H1 (cell line): Measurements from ENCODE around the gene OXNAD1. TPM values are rescaled to one million over a fixed set of nuclear protein-coding genes. Genes with fewer than 3 reads are reported as not detected.

Source experiments
- CTCF ChIA-PET: fragments of 300-600 bp; sonication (Branson Sonifier 250); formaldehyde crosslinking; loops from one replicate; lab custom pipeline; 2021; ENCODE audit not compliant: partially characterized antibody; lab: Charles Lee
- POLR2A ChIA-PET: fragments of 300-600 bp; sonication (Branson Sonifier 250); formaldehyde crosslinking; loops from one replicate; lab custom pipeline; 2021; ENCODE audit warnings: inconsistent platforms; ENCODE audit not compliant: partially characterized antibody; lab: Charles Lee
- DNase-seq, 2 experiments: peaks; one replicate each; pipeline versions ENCODE4 v3.0.0 to v3.0.0-alpha.2; 2010 to 2022; ENCODE audit warnings: low spot score in 2 of 2, low read depth in 1 of 2, mixed read lengths in 1 of 2
- FAIRE-seq: peaks from 2 replicates; lab custom pipeline; 2011; peaks lifted over from hg19 to GRCh38; lab: Jason Lieb, UNC
- H2AFZ ChIP-seq: 2 replicates; pipeline ENCODE4 v1.8.1; 2012; ENCODE audit warnings: low read length, inconsistent platforms
- H2AK5ac ChIP-seq: 2 replicates; pipeline ENCODE4 v1.6.1; 2013; ENCODE audit warnings: low read depth, low read length
- H2BK120ac ChIP-seq: replicated peaks from 2 replicates; pipeline ENCODE3; 2013; ENCODE audit warnings: low read depth, low read length, inconsistent platforms
- H2BK12ac ChIP-seq: 2 replicates; pipeline ENCODE4 v1.6.1; 2013; ENCODE audit warnings: low read depth, low read length
- H2BK15ac ChIP-seq: 2 replicates; pipeline ENCODE4 v1.6.1; 2013; ENCODE audit warnings: low read length
- H2BK20ac ChIP-seq: 2 replicates; pipeline ENCODE4 v1.6.1; 2013; ENCODE audit warnings: low read length
- H2BK5ac ChIP-seq: 2 replicates; pipeline ENCODE4 v1.6.1; 2013; ENCODE audit warnings: low read depth, low read length
- H3K14ac ChIP-seq: 2 replicates; pipeline ENCODE4 v1.6.1; 2013; ENCODE audit warnings: inconsistent platforms; ENCODE audit not compliant: insufficient read length
- H3K18ac ChIP-seq: 2 replicates; pipeline ENCODE4 v1.6.1; 2013; ENCODE audit warnings: low read length; ENCODE audit errors: extremely low read depth
- H3K23ac ChIP-seq: 2 replicates; pipeline ENCODE4 v1.6.1; 2013; ENCODE audit warnings: inconsistent platforms; ENCODE audit not compliant: insufficient read length
- H3K23me2 ChIP-seq: 2 replicates; pipeline ENCODE4 v1.6.1; 2013; ENCODE audit warnings: low read depth, low read length
- H3K27ac ChIP-seq: 2 replicates; pipeline ENCODE4 v1.6.1; 2011; ENCODE audit warnings: low read depth, low read length, inconsistent platforms
- H3K27me3 ChIP-seq, 4 experiments: replicated peaks in 1 of 4; 1 replicate in 1 of 4; 2 replicates in 3 of 4; pipeline versions ENCODE4 v1.6.1 to v1.8.1; 2011 to 2013; ENCODE audit warnings: low read length in 3 of 4, mild to moderate bottlenecking in 3 of 4, inconsistent platforms in 2 of 4, mixed read lengths in 2 of 4, moderate library complexity in 1 of 4; ENCODE audit not compliant: control insufficient read depth in 3 of 4, insufficient read depth in 3 of 4; ENCODE audit errors: extremely low read depth in 1 of 4
- H3K36me3 ChIP-seq, 4 experiments: 2 replicates each; pipeline versions ENCODE4 v1.6.1 to v1.8.1; 2011 to 2013; ENCODE audit warnings: mild to moderate bottlenecking in 4 of 4, low read length in 3 of 4, moderate library complexity in 2 of 4, control low read depth in 1 of 4, inconsistent platforms in 1 of 4; ENCODE audit not compliant: insufficient read depth in 4 of 4, control insufficient read depth in 2 of 4
- H3K4ac ChIP-seq: replicated peaks from 2 replicates; pipeline ENCODE3; 2013; ENCODE audit warnings: low read length, low read depth, mixed read lengths, inconsistent platforms; ENCODE audit not compliant: insufficient read length
- H3K4me1 ChIP-seq, 4 experiments: replicated peaks in 1 of 4; 1 replicate in 1 of 4; 2 replicates in 3 of 4; pipeline versions ENCODE4 v1.6.1 to v1.8.1; 2011 to 2013; ENCODE audit warnings: low read length in 3 of 4, inconsistent platforms in 2 of 4, mixed read lengths in 1 of 4; ENCODE audit not compliant: insufficient read depth in 4 of 4, control insufficient read depth in 3 of 4
- H3K4me2 ChIP-seq, 2 experiments: 2 replicates each; pipeline versions ENCODE4 v1.6.1 to v1.8.1; 2011 to 2013; ENCODE audit warnings: low read depth in 2 of 2, low read length in 2 of 2, control low read depth in 1 of 2, inconsistent platforms in 1 of 2, mild to moderate bottlenecking in 1 of 2; ENCODE audit not compliant: insufficient read depth in 1 of 2
- H3K4me3 ChIP-seq, 4 experiments: fragments of 200-600, 300-600 bp in 1 of 4; sonication (generic), shearing (Covaris generic), sonication (Bioruptor Twin) in 1 of 4; 2 replicates each; pipeline versions ENCODE4 v1.5.1 to v1.8.1; 2011 to 2016; ENCODE audit warnings: low read length in 4 of 4, low read depth in 3 of 4, control low read depth in 2 of 4, inconsistent platforms in 2 of 4, mild to moderate bottlenecking in 2 of 4, mixed read lengths in 1 of 4, moderate library complexity in 1 of 4; ENCODE audit not compliant: insufficient read depth in 2 of 4; ENCODE audit errors: extremely low read depth in 1 of 4
- H3K56ac ChIP-seq: replicated peaks from 2 replicates; pipeline ENCODE3; 2013; ENCODE audit warnings: low read depth, mild to moderate bottlenecking, mixed read lengths, low read length, inconsistent platforms; ENCODE audit not compliant: insufficient read length
- H3K79me1 ChIP-seq: 2 replicates; pipeline ENCODE4 v1.6.1; 2013; ENCODE audit warnings: low read depth, low read length, control low read depth
- H3K79me2 ChIP-seq, 2 experiments: 2 replicates each; pipeline versions ENCODE4 v1.6.1 to v1.8.1; 2012 to 2013; ENCODE audit warnings: low read length in 2 of 2, mild to moderate bottlenecking in 2 of 2, inconsistent platforms in 1 of 2; ENCODE audit not compliant: insufficient read depth in 2 of 2, control insufficient read depth in 1 of 2
- H3K9ac ChIP-seq, 4 experiments: replicated peaks in 1 of 4; 1 replicate in 1 of 4; 2 replicates in 3 of 4; pipeline versions ENCODE4 v1.6.1 to v1.8.1; 2011 to 2013; ENCODE audit warnings: low read depth in 3 of 4, low read length in 3 of 4, control low read depth in 2 of 4, mild to moderate bottlenecking in 2 of 4, moderate library complexity in 2 of 4, inconsistent platforms in 1 of 4; ENCODE audit errors: extremely low read depth in 1 of 4
- H3K9me3 ChIP-seq, 2 experiments: 2 replicates each; pipeline versions ENCODE4 v1.6.1 to v1.8.1; 2012 to 2013; ENCODE audit warnings: mild to moderate bottlenecking in 2 of 2, moderate library complexity in 2 of 2, control low read depth in 1 of 2, inconsistent platforms in 1 of 2, low read depth in 1 of 2, low read length in 1 of 2, mixed read lengths in 1 of 2; ENCODE audit not compliant: insufficient read depth in 2 of 2
- H4K20me1 ChIP-seq, 2 experiments: replicated peaks in 1 of 2; 2 replicates each; pipeline versions ENCODE3 to v1.8.1; 2011 to 2013; ENCODE audit warnings: inconsistent platforms in 2 of 2, low read length in 2 of 2, mild to moderate bottlenecking in 1 of 2; ENCODE audit not compliant: insufficient read depth in 2 of 2, control insufficient read depth in 1 of 2
- H4K5ac ChIP-seq: 2 replicates; pipeline ENCODE4 v1.6.1; 2013; ENCODE audit warnings: low read length, low read depth, mixed read lengths, inconsistent platforms; ENCODE audit not compliant: insufficient read length
- H4K8ac ChIP-seq: 2 replicates; pipeline ENCODE4 v1.8.0; 2013; ENCODE audit warnings: mild to moderate bottlenecking, moderate library complexity, low read length, inconsistent platforms; ENCODE audit not compliant: insufficient read depth; ENCODE audit errors: extremely low read depth
- H4K91ac ChIP-seq: replicated peaks from 2 replicates; pipeline ENCODE3; 2013; ENCODE audit warnings: low read length, mixed read lengths, inconsistent platforms; ENCODE audit not compliant: insufficient read length
- CHD2 ChIP-seq: IDR thresholded peaks from 2 replicates; pipeline ENCODE4 v1.6.1; 2012; ENCODE audit warnings: low read length, improper control_type of control experiment
- JUND ChIP-seq: IDR thresholded peaks from 2 replicates; pipeline ENCODE4 v1.6.1; 2011; ENCODE audit warnings: mild to moderate bottlenecking, improper control_type of control experiment, low read length
- NRF1 ChIP-seq: IDR thresholded peaks from 2 replicates; pipeline ENCODE4 v1.6.1; 2011; ENCODE audit warnings: mild to moderate bottlenecking, low read depth, low read length, improper control_type of control experiment
- RAD21 ChIP-seq, 2 experiments: IDR thresholded peaks in 1 of 2; conservative IDR thresholded peaks in 1 of 2; 2 replicates each; pipeline ENCODE4 v1.6.1; 2011; ENCODE audit warnings: low read depth in 2 of 2, low read length in 2 of 2, improper control_type of control experiment in 1 of 2, inconsistent platforms in 1 of 2, mild to moderate bottlenecking in 1 of 2, moderate library complexity in 1 of 2
- TAF1 ChIP-seq: IDR thresholded peaks from 2 replicates; pipeline ENCODE4 v1.6.1; 2011; ENCODE audit warnings: mild to moderate bottlenecking, low read depth, low read length
- WGBS, 2 experiments: shearing (Covaris generic) in 1 of 2; methylation state at CpG; one replicate each; pipeline versions ENCODE4 v1.1.6 to v1.1.7; 2013 to 2015; ENCODE audit warnings: low lambda C conversion rate in 2 of 2, mixed read lengths in 2 of 2, inconsistent platforms in 1 of 2, low coverage in 1 of 2, missing lambda C conversion rate in 1 of 2; ENCODE audit not compliant: insufficient replicate concordance in 2 of 2, insufficient coverage in 1 of 2, insufficient read length in 1 of 2; ENCODE audit errors: extremely low coverage in 1 of 2, missing lambda C conversion rate in 1 of 2; 5-methylcytosine and 5-hydroxymethylcytosine counted together
- polyA plus RNA-seq, 7 experiments: library from polyadenylated mRNA; depleted of rRNA in 3 of 7; stranded (reverse) in 5 of 7; unstranded in 2 of 7; fragments of >200 nt in 5 of 7; fragments of 200-250 nt in 2 of 7; gene quantifications; 1 replicate in 5 of 7; 2 replicates in 1 of 7; 4 replicates in 1 of 7; pipeline versions ENCODE4 v1.2.1 to v1.2.3, GENCODE V29; 2011 to 2013; ENCODE audit warnings: missing spikeins in 2 of 7, mixed read lengths in 2 of 7
- total RNA-seq: library from RNA; stranded (reverse); fragmentation: NEBNext Ultra II Directional; extraction: Animal tissue kit (Norgen Biotek cat#: 25700); gene quantifications from 2 replicates; pipeline ENCODE4 v1.2.1, GENCODE V29; 2021
- TF ChIP-seq, protein P1 (sequence below), 3 experiments: IDR thresholded peaks; 1 replicate in 2 of 3; 2 replicates in 1 of 3; pipeline versions ENCODE4 v1.5.1 to v1.6.1; 2011; ENCODE audit warnings: low read length in 3 of 3, mild to moderate bottlenecking in 3 of 3, inconsistent platforms in 2 of 3, low read depth in 1 of 3, moderate library complexity in 1 of 3; ENCODE audit not compliant: insufficient read depth in 1 of 3; ENCODE audit errors: control extremely low read depth in 1 of 3

OXNAD1 gene
- total and polyA plus RNA-seq, 2 of the 8 experiments (the other 6 are each of a cell fraction or from before 2014, with no cell fraction given) = 14.9 to 24.8 TPM

DNA sequence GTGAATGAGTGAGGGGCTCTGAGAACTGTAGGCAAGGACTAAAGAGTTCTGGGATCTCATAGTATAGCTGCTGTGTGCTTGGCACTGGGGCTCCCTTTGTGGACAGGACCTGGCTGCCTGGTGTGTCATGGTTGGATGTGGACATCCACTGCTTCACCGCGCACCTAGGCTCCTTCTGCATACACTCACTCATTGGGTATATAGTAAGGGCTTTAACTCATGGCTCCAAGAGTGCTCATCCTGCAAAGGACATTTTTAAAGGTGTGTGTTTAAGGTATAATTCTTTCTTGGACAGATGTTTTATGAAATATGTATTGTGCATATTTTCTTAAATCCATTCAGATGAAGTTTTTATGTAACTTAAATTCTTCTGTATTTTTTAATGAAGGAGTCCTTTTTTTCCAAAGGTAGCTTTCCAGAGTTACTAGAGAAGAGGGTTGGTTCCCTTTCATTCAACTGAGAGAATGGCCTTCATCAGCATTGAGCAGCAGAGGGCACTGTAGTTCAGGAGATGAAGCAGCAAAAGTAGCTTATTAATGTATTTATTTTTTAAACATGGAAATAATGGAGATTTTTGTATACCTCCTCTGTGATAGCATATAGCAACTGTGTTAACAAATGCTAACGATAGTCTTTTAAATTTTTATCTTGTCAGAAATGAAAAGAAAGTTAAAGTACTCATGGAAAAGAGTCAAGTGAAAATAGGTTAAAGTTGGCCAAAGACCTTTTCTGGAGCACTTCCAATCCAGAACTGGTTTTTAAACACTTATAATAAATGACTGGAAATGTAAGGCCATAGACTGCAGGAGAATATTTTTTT is 25.2 kb downstream of the OXNAD1 start:
- CTCF ChIA-PET = interaction anchor here (0.7 to 9.2 kb wide), 38 partner anchors 7 to 266 kb away, joined by 3 to 106 read pairs (median 4); no protein-coding TSS in a partner anchor
- H4K91ac ChIP-seq = no peak overlapping the region
- no peak overlapping the region for H4K5ac ChIP-seq
- no peaks in the 10 kb centered on the region for H3K27me3 ChIP-seq
- peaks cover 0 to 16% (median 8%) of the 10 kb centered on the region in 4 experiments; a peak in 5 of 8 replicates for H3K36me3 ChIP-seq
- H2BK20ac ChIP-seq = no peak overlapping the region
- FAIRE-seq = peak; percentile 32
- H2AK5ac ChIP-seq = no peak overlapping the region
- H2BK120ac ChIP-seq = no peak overlapping the region
- no peaks in the 10 kb centered on the region for H3K23me2 ChIP-seq
- no peak overlapping the region for H4K8ac ChIP-seq
- H3K23ac ChIP-seq = no peak overlapping the region
- H2BK12ac ChIP-seq = no peak overlapping the region
- no peak overlapping the region for H2AFZ ChIP-seq
- H2BK15ac ChIP-seq = no peak overlapping the region
- no peak for DNase-seq
- no peak overlapping the region for H3K9ac ChIP-seq
- no peak overlapping the region for H3K4me2 ChIP-seq
- POLR2A ChIA-PET = interaction anchor here (0.6 to 1.5 kb wide), 2 partner anchors 260 to 302 kb away, joined by 3 to 7 read pairs; no protein-coding TSS in a partner anchor
- no peaks in the 10 kb centered on the region for H3K9me3 ChIP-seq
- no peak overlapping the region for H2BK5ac ChIP-seq
- H3K27ac ChIP-seq = no peak overlapping the region
- H3K18ac ChIP-seq = no peak overlapping the region
- no peak overlapping the region for H3K14ac ChIP-seq
- peak; percentile 89 to 92 for TF ChIP-seq RAD21 (IDR thresholded peaks at IDR 0.05 in 1 of 2, conservative IDR thresholded peaks at IDR 0.05 in 1 of 2; ENCODE audit: low read depth in 2 of 2, low read length in 2 of 2)
- TF ChIP-seq, protein P1, sequence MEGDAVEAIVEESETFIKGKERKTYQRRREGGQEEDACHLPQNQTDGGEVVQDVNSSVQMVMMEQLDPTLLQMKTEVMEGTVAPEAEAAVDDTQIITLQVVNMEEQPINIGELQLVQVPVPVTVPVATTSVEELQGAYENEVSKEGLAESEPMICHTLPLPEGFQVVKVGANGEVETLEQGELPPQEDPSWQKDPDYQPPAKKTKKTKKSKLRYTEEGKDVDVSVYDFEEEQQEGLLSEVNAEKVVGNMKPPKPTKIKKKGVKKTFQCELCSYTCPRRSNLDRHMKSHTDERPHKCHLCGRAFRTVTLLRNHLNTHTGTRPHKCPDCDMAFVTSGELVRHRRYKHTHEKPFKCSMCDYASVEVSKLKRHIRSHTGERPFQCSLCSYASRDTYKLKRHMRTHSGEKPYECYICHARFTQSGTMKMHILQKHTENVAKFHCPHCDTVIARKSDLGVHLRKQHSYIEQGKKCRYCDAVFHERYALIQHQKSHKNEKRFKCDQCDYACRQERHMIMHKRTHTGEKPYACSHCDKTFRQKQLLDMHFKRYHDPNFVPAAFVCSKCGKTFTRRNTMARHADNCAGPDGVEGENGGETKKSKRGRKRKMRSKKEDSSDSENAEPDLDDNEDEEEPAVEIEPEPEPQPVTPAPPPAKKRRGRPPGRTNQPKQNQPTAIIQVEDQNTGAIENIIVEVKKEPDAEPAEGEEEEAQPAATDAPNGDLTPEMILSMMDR (IDR thresholded peaks at IDR 0.05; ENCODE audit: control extremely low read depth in 1 of 3, insufficient read depth in 1 of 3, low read depth in 1 of 3, low read length in 3 of 3) = peak in 2 of 3 experiments; percentile 70 to 73; a peak in 3 of 4 replicates
- TF ChIP-seq JUND = no peak
- no peak for TF ChIP-seq TAF1
- TF ChIP-seq NRF1 = no peak
- no peak for TF ChIP-seq CHD2
- TF ChIP-seq, all 59 proteins: peak for 2
- Histone ChIP-seq H3K4me1 (no peaks in the 10 kb centered on the region), H3K79me2 (peaks cover 3 to 22% of the 10 kb centered on the region in 2 experiments; a peak in 2 of 4 replicates), H3K4ac (no peak overlapping the region), H3K56ac (no peak overlapping the region), H4K20me1 (no peaks in the 10 kb centered on the region), H3K79me1 (0 out of 2 replicates have a peak, but pooled peaks cover 3% of the 10 kb centered on the region), H3K4me3 (no peak overlapping the region)
- WGBS, 2 experiments = 79% methylated on average over 3 of the region's 3 CpGs; no CpG with 5 or more reads in 1 of the 2 experiments
